Lower leg skin (tissue), 4 donors: ENCODE data around the gene ACTA2. TPM values are rescaled to one million over a fixed set of nuclear protein-coding genes. Genes with fewer than 3 reads are reported as not detected.

Experiments used
- DNase-seq, 2 donors: peaks; one replicate each; pipeline ENCODE4 v3.0.0-alpha.2; 2019; ENCODE audit warnings: low spot score in 2 of 2
- H3K4me3 ChIP-seq: fragments of 200-600 bp; sonication (generic); 2 replicates; pipeline ENCODE4 v1.5.1; 2017; ENCODE audit warnings: mild to moderate bottlenecking, low read depth; ENCODE audit not compliant: poor library complexity, severe bottlenecking
- POLR2A ChIP-seq, 2 donors: fragments of 450-650 bp; IDR thresholded peaks; one replicate each; pipeline ENCODE4 v1.6.1; 2016 to 2017; ENCODE audit warnings: antibody characterized with exemption in 2 of 2, mild to moderate bottlenecking in 1 of 2, moderate library complexity in 1 of 2
- WGBS, 2 donors: methylation state at CpG; one replicate each; pipeline ENCODE4 v1.1.5; 2018; 5-methylcytosine and 5-hydroxymethylcytosine counted together
- intact Hi-C: fragments of 100-400 bp; cut with DNase I; formaldehyde crosslinking; loops from one replicate; pipeline ENCODE4 v1.15.0; 2023; ENCODE audit warnings: low total_unique reads
- total RNA-seq, 4 donors: library from RNA; depleted of rRNA; stranded (reverse); fragments of >200 nt; gene quantifications; one replicate each; pipeline ENCODE4 v1.1.0, GENCODE V29; 2016
- TF ChIP-seq, protein P1 (sequence below), 3 donors: fragments of 450-650 bp; IDR thresholded peaks; one replicate each; pipeline ENCODE4 v1.5.1; 2016; ENCODE audit warnings: antibody characterized with exemption in 3 of 3, mild to moderate bottlenecking in 3 of 3, moderate library complexity in 2 of 3

ACTA2 gene
- total RNA-seq, 4 donors from 2014 or later = 66.4 to 344 (median 129) TPM

DNA sequence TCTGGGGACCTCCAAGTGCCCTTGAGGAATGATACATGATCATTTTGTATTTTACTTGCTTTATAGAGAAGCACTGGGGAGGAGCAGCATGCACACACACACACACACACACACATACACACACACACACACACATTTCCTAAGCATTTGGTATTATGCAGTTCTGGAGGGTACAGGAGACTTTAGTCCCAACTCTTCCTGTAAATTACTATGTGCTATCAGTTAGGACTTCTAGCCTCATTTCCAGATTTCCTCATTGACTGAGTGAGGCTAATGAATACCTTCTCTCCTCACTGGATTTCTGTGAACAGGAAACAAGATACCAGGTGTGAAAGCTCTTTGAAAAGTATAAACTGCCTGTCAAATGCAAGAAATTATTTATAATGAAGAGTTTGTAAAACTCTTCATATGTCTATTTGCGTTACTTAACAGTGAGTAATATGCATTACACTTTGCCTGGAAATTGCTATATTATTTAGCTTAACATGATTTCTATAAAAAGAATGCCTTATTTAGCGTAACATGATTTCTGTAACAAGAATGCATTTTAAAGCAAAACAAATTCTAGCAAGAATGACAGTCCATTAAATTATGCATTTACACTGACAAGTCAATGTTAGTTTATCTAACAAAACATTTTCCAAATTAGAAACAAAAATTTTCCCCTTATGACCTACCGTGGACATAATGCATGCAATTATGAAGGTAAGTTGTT is 34.2 kb downstream of the ACTA2 start:
- intact Hi-C loops = no loop called here
- no peak for DNase-seq
- WGBS, 2 donors = 96 to 97% methylated on average over 3 of the region's 3 CpGs
- no peak for TF ChIP-seq POLR2A (IDR thresholded peaks at IDR 0.05)
- TF ChIP-seq, protein P1, sequence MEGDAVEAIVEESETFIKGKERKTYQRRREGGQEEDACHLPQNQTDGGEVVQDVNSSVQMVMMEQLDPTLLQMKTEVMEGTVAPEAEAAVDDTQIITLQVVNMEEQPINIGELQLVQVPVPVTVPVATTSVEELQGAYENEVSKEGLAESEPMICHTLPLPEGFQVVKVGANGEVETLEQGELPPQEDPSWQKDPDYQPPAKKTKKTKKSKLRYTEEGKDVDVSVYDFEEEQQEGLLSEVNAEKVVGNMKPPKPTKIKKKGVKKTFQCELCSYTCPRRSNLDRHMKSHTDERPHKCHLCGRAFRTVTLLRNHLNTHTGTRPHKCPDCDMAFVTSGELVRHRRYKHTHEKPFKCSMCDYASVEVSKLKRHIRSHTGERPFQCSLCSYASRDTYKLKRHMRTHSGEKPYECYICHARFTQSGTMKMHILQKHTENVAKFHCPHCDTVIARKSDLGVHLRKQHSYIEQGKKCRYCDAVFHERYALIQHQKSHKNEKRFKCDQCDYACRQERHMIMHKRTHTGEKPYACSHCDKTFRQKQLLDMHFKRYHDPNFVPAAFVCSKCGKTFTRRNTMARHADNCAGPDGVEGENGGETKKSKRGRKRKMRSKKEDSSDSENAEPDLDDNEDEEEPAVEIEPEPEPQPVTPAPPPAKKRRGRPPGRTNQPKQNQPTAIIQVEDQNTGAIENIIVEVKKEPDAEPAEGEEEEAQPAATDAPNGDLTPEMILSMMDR (IDR thresholded peaks at IDR 0.05) = no peak
- H3K4me3 ChIP-seq = no peak overlapping the region

- WGBS, 2 donors = 92 to 96% methylated on average over 3 of the region's 3 CpGs
- TF ChIP-seq, protein P1 (IDR thresholded peaks at IDR 0.05) = no peak
- TF ChIP-seq POLR2A (IDR thresholded peaks at IDR 0.05) = no peak
- intact Hi-C loops = no loop called here
- H3K4me3 ChIP-seq = no peak overlapping the region
- DNase-seq = no peak
These were observed 35.6 kb downstream of the ACTA2 start for GRCh38 chr10:88916986-88917385.

DNA sequence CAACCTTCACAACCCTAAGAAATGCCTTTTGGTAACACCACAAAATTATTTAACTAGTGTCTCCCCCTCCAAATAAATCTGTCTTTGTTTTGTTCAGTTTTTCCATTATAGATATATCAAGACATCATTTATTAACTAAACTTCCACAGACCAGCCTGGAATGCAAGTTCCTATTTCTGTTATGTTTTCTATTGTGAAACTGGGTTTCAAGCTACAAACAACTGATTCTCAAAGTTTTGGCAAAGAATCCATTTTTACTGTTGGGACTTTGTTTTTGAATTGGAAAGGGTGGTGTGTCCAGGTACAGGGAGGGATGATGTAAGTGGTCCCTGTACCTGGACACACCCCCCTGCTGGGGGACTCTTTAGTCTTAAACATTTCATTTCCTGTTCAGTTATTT is 36.3 kb downstream of the ACTA2 start:
- no peak overlapping the region for H3K4me3 ChIP-seq
- DNase-seq = no peak
- intact Hi-C loops = no loop called here
- TF ChIP-seq POLR2A (IDR thresholded peaks at IDR 0.05) = no peak
- TF ChIP-seq, protein P1 (IDR thresholded peaks at IDR 0.05) = no peak

GRCh38 chr10:88915781-88916180 is 36.8 kb downstream of the ACTA2 start:
- no peak for DNase-seq
- WGBS, 2 donors = 71 to 79% methylated on average over 2 of the region's 2 CpGs
- H3K4me3 ChIP-seq = no peak overlapping the region
- TF ChIP-seq POLR2A (IDR thresholded peaks at IDR 0.05) = no peak
- TF ChIP-seq, protein P1 (IDR thresholded peaks at IDR 0.05) = no peak
- intact Hi-C loops = no loop called here

GRCh38 chr10:88913788-88914187 is 38.8 kb downstream of the ACTA2 start:
- 68 to 72% methylated on average over 5 of the region's 5 CpGs for WGBS, 2 donors
- no peak for TF ChIP-seq POLR2A (IDR thresholded peaks at IDR 0.05)
- TF ChIP-seq, protein P1 (IDR thresholded peaks at IDR 0.05) = no peak
- DNase-seq = no peak
- no peak overlapping the region for H3K4me3 ChIP-seq
- intact Hi-C loops = no loop called here

- no peak for TF ChIP-seq POLR2A (IDR thresholded peaks at IDR 0.05)
- TF ChIP-seq, protein P1 (IDR thresholded peaks at IDR 0.05) = no peak
- no peak overlapping the region for H3K4me3 ChIP-seq
- no peak for DNase-seq
- intact Hi-C loops = no loop called here
- WGBS, 2 donors = 71 to 82% methylated on average over 9 of the region's 9 CpGs
These were observed 39.4 kb downstream of the ACTA2 start for GRCh38 chr10:88913127-88913526.
